HG02981 (cell line): ENCODE results near the gene SAYSD1.

ENCODE experiments used
- ATAC-seq: cut with Tn5 transposase; IDR thresholded peaks from one replicate; pipeline ENCODE4 v1.9.1; 2021; ENCODE audit warnings: mild to moderate bottlenecking, moderate library complexity; ENCODE audit not compliant: unreplicated experiment

The SAYSD1 gene

DNA sequence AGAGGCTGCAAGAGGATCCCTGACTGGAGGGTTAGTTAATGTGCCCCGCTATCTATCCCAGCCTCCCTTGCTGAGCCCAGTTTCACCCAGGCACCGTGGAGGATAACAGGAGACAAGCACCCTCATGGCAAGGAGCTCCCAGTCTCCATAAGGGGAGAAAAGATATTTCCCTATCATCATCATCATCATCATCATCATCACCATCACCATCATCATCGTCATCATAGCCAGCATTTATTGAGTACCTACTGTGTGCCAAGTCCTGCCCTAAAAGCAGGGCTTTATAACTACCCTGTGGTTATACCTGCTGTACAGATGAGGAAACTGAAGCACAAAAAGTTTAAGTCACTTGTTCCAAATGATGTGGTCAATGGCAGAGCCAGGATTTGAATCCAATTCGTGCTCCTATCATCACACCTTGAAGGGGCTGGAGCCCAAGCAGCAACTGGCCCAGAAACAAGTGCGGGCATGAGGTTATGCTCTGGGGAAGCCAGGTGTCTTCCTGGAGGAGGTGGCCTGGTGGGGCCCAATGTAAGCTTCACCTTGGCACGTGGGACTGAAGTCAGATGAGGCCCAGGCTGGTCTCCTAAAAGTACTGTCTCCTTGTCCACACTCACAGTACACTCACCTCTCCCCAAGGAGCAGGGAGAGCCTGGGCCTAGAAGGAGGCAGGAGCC lies 56.4 kb downstream of the SAYSD1 start:
- ATAC-seq: no peak

DNA sequence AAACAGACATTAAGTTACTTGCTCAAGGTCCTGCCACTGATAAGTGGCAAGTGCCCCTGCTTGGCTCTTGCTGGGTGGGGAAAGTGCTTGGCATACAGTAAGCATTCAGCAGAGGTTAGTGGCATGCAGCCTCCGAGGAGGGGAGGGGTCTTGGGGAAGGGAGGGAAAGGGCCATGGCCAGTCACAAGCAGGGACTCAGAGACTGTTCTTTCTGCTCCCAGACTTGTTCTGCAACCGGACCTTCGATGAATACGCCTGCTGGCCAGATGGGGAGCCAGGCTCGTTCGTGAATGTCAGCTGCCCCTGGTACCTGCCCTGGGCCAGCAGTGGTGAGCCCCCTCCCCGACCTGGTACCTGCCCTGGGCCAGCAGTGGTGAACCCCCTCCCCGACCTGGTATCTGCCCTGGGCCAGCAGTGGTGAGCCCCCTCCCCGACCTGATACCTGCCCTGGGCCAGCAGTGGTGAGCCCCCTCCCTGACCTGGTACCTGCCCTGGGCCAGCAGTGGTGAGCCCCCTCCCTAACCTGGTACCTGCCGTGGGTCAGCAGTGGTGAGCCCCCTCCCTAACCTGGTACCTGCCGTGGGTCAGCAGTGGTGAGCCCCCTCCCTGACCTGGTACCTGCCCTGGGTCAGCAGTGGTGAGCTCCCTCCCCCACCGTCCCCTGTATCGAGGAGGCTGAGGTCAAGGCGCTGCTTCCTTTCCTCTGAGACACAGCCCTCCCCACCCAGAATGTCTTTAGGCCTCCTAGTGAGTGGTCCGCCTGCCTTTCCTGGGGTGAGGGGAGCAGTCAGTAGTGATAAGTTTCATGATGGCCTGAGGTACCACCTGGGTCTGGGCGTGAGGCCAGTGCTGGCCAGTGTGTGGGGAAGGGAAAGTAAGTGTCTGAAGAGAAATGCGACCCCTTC lies 57.5 kb downstream of the SAYSD1 start:
- ATAC-seq: no peak

DNA sequence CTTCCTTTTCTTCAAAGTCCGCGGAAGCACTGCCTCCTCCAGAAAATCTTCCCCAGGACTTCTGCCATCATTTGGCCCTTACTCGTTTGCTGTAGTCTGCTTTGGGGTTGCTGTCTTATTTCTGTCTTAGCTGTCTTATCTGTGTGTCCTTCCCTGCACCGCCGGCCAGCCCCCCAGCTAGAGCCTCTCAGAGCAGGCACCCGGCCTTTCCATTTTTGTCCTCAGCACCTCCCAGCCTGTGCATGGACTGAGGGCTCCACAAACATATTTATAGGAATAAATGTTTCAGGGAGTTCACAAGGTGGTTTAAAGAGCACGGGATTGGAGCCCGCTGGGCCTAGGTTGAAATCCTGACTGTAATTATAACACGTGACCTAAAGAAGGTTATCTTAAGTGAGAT lies 58.3 kb downstream of the SAYSD1 start:
- ATAC-seq: no peak

DNA sequence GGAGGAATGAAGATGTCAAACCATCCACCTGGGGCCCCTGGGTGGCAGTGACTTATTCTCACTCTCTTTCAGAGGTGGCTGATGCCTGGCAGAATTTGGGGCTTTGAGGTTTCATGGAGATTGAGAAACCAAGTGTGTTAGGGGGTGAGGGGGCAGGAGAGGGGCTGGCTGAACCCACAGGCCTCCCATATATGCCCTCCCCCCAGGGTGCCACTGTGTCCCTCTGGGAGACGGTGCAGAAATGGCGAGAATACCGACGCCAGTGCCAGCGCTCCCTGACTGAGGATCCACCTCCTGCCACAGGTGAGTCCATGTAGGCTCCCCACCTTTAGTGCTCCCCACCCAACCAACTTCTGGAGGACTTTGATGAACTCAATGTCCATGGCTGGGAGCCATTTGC lies 58.8 kb downstream of the SAYSD1 start:
- ATAC-seq: no peak

DNA sequence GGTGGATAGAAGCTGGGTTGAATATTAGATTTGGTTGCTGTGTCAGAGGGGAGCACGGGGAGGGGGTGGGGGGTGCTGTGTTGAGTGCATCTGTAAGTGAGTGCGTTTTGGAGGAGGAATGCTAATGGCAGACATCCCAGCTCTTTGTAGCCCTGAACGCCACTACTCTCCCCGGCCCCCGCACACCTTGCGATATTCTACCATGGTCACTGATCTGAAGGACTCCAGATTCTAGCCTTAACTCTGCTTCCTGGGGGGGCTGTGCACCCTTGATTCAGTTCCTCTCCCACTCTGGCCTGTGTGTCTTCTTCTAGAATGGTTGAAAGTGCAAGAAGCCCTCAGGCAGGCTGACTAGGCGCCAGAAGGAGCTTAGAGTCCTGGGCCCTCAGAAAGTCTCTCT lies 59.3 kb downstream of the SAYSD1 start:
- no peak for ATAC-seq

DNA sequence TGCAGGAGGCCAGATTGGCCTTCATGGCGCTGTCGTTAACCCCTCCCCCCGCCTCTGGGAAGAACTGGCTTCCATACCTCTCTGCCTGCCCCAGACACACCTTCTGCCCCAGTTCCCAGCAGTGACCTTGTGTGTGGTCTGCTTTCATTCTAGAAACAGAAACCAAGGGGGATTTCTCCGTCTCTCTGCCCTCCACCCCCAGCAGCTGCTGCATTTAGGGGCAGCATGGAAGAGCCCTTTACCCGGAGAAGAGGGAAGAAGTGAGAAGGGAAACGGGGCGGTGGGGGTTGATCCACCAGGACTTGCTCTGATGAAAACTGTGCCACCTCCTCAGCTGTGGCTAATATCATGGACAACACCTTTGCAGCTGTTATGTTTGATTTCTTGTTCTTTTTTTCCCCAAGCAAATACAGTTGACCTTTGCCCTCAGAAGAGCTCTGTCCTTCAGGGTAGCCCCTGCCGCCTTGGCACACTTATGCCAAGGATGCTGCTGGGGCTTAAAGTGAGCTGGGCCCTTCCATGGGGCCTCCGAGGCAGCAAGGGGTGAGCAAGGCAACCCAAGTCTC lies 60.3 kb downstream of the SAYSD1 start:
- no peak for ATAC-seq
